Psoas muscle (tissue), 8 donors: ENCODE results near the gene UBE2H. TPM values are rescaled to one million over a fixed set of nuclear protein-coding genes. Genes with fewer than 3 reads are reported as not detected.

Experiments used
- ATAC-seq, 4 donors: fragments of 200-7000 bp; cut with Tn5 transposase; one replicate each; pipeline ENCODE4 v1.9.1; 2020; ENCODE audit warnings: moderate library complexity in 3 of 4, mild to moderate bottlenecking in 2 of 4
- DNase-seq, 2 donors: peaks; one replicate each; pipeline ENCODE4 v3.0.0-alpha.2; 2020
- H3K27ac ChIP-seq: fragments of 200-600 bp; one replicate; pipeline ENCODE4 v1.8.0; 2022
- H3K27me3 ChIP-seq, 3 donors: fragments of 200-600 bp in 1 of 3; one replicate each; pipeline versions ENCODE4 v1.6.1 to v1.8.0; 2013 to 2022; ENCODE audit warnings: low read length in 2 of 3, mild to moderate bottlenecking in 2 of 3, moderate library complexity in 1 of 3; ENCODE audit not compliant: insufficient read depth in 3 of 3
- H3K36me3 ChIP-seq, 2 donors: fragments of 200-600 bp in 1 of 2; one replicate each; pipeline versions ENCODE4 v1.6.1 to v1.8.0; 2013 to 2022; ENCODE audit warnings: low read depth in 1 of 2, mild to moderate bottlenecking in 1 of 2, moderate library complexity in 1 of 2; ENCODE audit not compliant: insufficient read depth in 1 of 2
- H3K4me1 ChIP-seq: fragments of 200-600 bp; one replicate; pipeline ENCODE4 v1.8.0; 2022
- H3K4me3 ChIP-seq: fragments of 200-600 bp; one replicate; pipeline ENCODE4 v1.8.0; 2022; ENCODE audit warnings: mild to moderate bottlenecking
- H3K9me3 ChIP-seq: fragments of 200-600 bp; one replicate; pipeline ENCODE4 v1.8.0; 2022
- CTCF ChIP-seq: fragments of 200-600 bp; IDR thresholded peaks from one replicate; pipeline ENCODE4 v1.8.0; 2022; ENCODE audit warnings: antibody characterized with exemption
- WGBS, 3 donors: extraction: QIAGEN DNeasy Blood & Tissue Kit; methylation state at CpG; one replicate each; pipeline versions ENCODE4 v1.1.6 to v1.1.7; 2013; 5-methylcytosine and 5-hydroxymethylcytosine counted together
- intact Hi-C, 2 donors: fragments of 100-400 bp; cut with DNase I; formaldehyde crosslinking; loops; one replicate each; pipeline versions ENCODE4 v1.11.0 to v1.14.2; 2022
- polyA plus RNA-seq, 3 donors: library from polyadenylated mRNA; stranded (reverse); fragments of 200-250 nt; gene quantifications; one replicate each; pipeline ENCODE4 v1.2.3, GENCODE V29; 2013
- total RNA-seq, 4 donors: library from RNA; stranded (reverse); fragmentation: NEBNext Ultra II Directional in 2 of 4; extraction: Animal tissue kit (Norgen Biotek cat#: 25700) in 2 of 4; gene quantifications; one replicate each; pipeline versions ENCODE4 v1.2.1 to v1.2.4, GENCODE V29; 2021 to 2023
- donor health status: healthy with polysubstance abuse.
- donor health status: DM: no; HTN: no; CAD: no; lungs with moderate emphysema.
- donor health status: Bipolar disorder and iron deficiency.
- donor health status: healthy.
- donor health status: DM: yes; HTN: yes; CAD: no.
- donor health status: DM: no; HTN: no; CAD: no.
- donor health status: DM: no; HTN: no; CAD: no.
- donor health status: DM: yes; HTN: yes; CAD: no.

The UBE2H gene
- total and polyA plus RNA-seq, 7 donors: 17.3 to 115 (median 77.3) TPM

DNA sequence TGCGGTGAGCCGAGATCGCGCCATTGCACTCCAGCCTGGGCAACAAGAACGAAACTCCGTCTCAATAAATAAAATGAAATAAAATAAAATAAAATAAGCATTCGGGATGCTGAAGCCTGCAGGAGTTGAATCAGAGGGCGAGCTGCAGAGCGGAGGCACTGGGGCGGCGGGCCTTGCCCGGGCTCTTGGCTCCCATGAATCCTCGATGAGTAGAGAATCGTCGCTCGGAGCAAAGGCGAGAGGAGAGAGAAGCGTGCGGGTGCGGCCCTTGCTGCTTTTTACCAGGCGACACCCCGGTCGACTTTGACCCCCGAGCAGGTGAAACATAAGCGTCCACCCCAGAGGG, 168.3 kb downstream of the UBE2H start:
- intact Hi-C loops: no loop called here
- no peak overlapping the region for H3K4me3 ChIP-seq
- TF ChIP-seq CTCF: no peak
- DNase-seq (no peak), ATAC-seq (no peak)
- no peaks in the 10 kb centered on the region for H3K9me3 ChIP-seq
- peaks cover 26% of the 10 kb centered on the region for H3K4me1 ChIP-seq
- H3K27me3 ChIP-seq: peaks cover 0 to 68% (median 51%) of the 10 kb centered on the region in 3 donors
- no peaks in the 10 kb centered on the region for H3K36me3 ChIP-seq
- WGBS, 3 donors: 19 to 20% (median 20%) methylated on average over 24 to 25 of the region's 25 CpGs
- no peak overlapping the region for H3K27ac ChIP-seq

- H3K4me3 ChIP-seq: no peak overlapping the region
- H3K9me3 ChIP-seq: no peaks in the 10 kb centered on the region
- no peaks in the 10 kb centered on the region for H3K36me3 ChIP-seq
- 19 to 23% (median 22%) methylated on average over 10 of the region's 10 CpGs for WGBS, 3 donors
- peaks cover 26% of the 10 kb centered on the region for H3K4me1 ChIP-seq
- ATAC-seq (no peak), DNase-seq (no peak)
- H3K27me3 ChIP-seq: peaks cover 0 to 77% (median 60%) of the 10 kb centered on the region in 3 donors
- intact Hi-C loops: no loop called here
- TF ChIP-seq CTCF: no peak
- no peak overlapping the region for H3K27ac ChIP-seq
Measured at GRCh38 chr7:129783584-129783919, 169.2 kb downstream of the UBE2H start.

- no peak for TF ChIP-seq CTCF
- Histone ChIP-seq H3K27me3 (peaks cover 0 to 82% (median 64%) of the 10 kb centered on the region in 3 donors), H3K9me3 (no peaks in the 10 kb centered on the region), H3K27ac (no peak overlapping the region), H3K4me1 (peaks cover 26% of the 10 kb centered on the region), H3K36me3 (no peaks in the 10 kb centered on the region), H3K4me3 (peak overlapping the region; percentile 38)
- WGBS, 3 donors: 6 to 7% (median 6%) methylated on average over 42 of the region's 42 CpGs
- intact Hi-C loops: no loop called here
- ATAC-seq (peak in 1 of 4 donors; percentile 3), DNase-seq (no peak)
Measured at GRCh38 chr7:129782818-129783583, 169.8 kb downstream of the UBE2H start.

GRCh38 chr7:129781928-129782817, 170.6 kb downstream of the UBE2H start:
- 1 to 3% (median 2%) methylated on average over 64 to 73 of the region's 73 CpGs for WGBS, 3 donors
- ATAC-seq (peak in 1 of 4 donors; percentile 14), DNase-seq (no peak)
- H3K27me3 ChIP-seq: peaks cover 0 to 91% (median 71%) of the 10 kb centered on the region in 3 donors
- peaks cover 26% of the 10 kb centered on the region for H3K4me1 ChIP-seq
- no peaks in the 10 kb centered on the region for H3K36me3 ChIP-seq
- intact Hi-C loops: no loop called here
- peak overlapping the region; percentile 38 for H3K4me3 ChIP-seq
- no peaks in the 10 kb centered on the region for H3K9me3 ChIP-seq
- no peak for TF ChIP-seq CTCF
- H3K27ac ChIP-seq: no peak overlapping the region
